ENCODE results near the gene UBE2J2.

UBE2J2 gene

GRCh38 chr1:1207571-1207892, 66.1 kb downstream of the UBE2J2 start:
- H3K9me3 ChIP-seq (ENCODE audit: control insufficient read depth, insufficient read depth, low read length) = no peaks in the 10 kb centered on the region
- H3K36me3 ChIP-seq (ENCODE audit: control insufficient read depth, insufficient read depth, low read length) = no peaks in the 10 kb centered on the region; the same call in 1 of the 2 replicates
- no peak for DNase-seq (ENCODE audit: low read depth, low spot score)
- peaks cover 7% of the 10 kb centered on the region for H3K4me1 ChIP-seq (ENCODE audit: control insufficient read depth, insufficient read depth, low read length)
- no peak overlapping the region for H3K4me3 ChIP-seq (ENCODE audit: low read length)
- WGBS (ENCODE audit: insufficient coverage, insufficient read length) = no CpG with 5 or more reads among the region's 11 CpGs
- no peaks in the 10 kb centered on the region; the same call in 1 of the 2 replicates for H3K27me3 ChIP-seq (ENCODE audit: control insufficient read depth, insufficient read depth, low read length)
- no peak overlapping the region for H3K27ac ChIP-seq (ENCODE audit: low read length)

- H3K27ac ChIP-seq (ENCODE audit: low read length) = no peak overlapping the region
- no peak overlapping the region for H3K4me3 ChIP-seq (ENCODE audit: low read length)
- no peaks in the 10 kb centered on the region; the same call in 1 of the 2 replicates for H3K36me3 ChIP-seq (ENCODE audit: control insufficient read depth, insufficient read depth, low read length)
- no peak for DNase-seq (ENCODE audit: low read depth, low spot score)
- no peaks in the 10 kb centered on the region for H3K9me3 ChIP-seq (ENCODE audit: control insufficient read depth, insufficient read depth, low read length)
- H3K4me1 ChIP-seq (ENCODE audit: control insufficient read depth, insufficient read depth, low read length) = peaks cover 7% of the 10 kb centered on the region
- no peaks in the 10 kb centered on the region; the same call in 1 of the 2 replicates for H3K27me3 ChIP-seq (ENCODE audit: control insufficient read depth, insufficient read depth, low read length)
- whole genome bisulfite sequencing (ENCODE audit: insufficient coverage, insufficient read length) = no CpG with 5 or more reads among the region's 19 CpGs
Measured at GRCh38 chr1:1206966-1207531, 66.6 kb downstream of the UBE2J2 start.

GRCh38 chr1:1206376-1206965, 67.2 kb downstream of the UBE2J2 start, which contains the start of gene TNFRSF18:
Gene TNFRSF18, minus strand, starts transcription at chr1:1206592. Its CDS starts 21 bp downstream, at chr1:1206571.
- H3K27me3 ChIP-seq (ENCODE audit: control insufficient read depth, insufficient read depth, low read length) = no peaks in the 10 kb centered on the region; the same call in 1 of the 2 replicates
- peaks cover 7% of the 10 kb centered on the region for H3K4me1 ChIP-seq (ENCODE audit: control insufficient read depth, insufficient read depth, low read length)
- no peaks in the 10 kb centered on the region; the same call in 1 of the 2 replicates for H3K36me3 ChIP-seq (ENCODE audit: control insufficient read depth, insufficient read depth, low read length)
- peak within 1 kb of the TSS; percentile 42 for H3K4me3 ChIP-seq (ENCODE audit: low read length)
- no peak within 1 kb of the TSS for H3K27ac ChIP-seq (ENCODE audit: low read length)
- no peak for DNase-seq (ENCODE audit: low read depth, low spot score)
- no CpG with 5 or more reads among the region's 49 CpGs for WGBS (ENCODE audit: insufficient coverage, insufficient read length)
- H3K9me3 ChIP-seq (ENCODE audit: control insufficient read depth, insufficient read depth, low read length) = no peaks in the 10 kb centered on the region

- Histone ChIP-seq H3K36me3 (ENCODE audit: control insufficient read depth, insufficient read depth, low read length) (no peaks in the 10 kb centered on the region; the same call in 1 of the 2 replicates), H3K9me3 (ENCODE audit: control insufficient read depth, insufficient read depth, low read length) (no peaks in the 10 kb centered on the region), H3K4me1 (ENCODE audit: control insufficient read depth, insufficient read depth, low read length) (peaks cover 7% of the 10 kb centered on the region), H3K4me3 (ENCODE audit: low read length) (peak overlapping the region; percentile 42; the same call in 1 of the 2 replicates), H3K27ac (ENCODE audit: low read length) (no peak overlapping the region), H3K27me3 (ENCODE audit: control insufficient read depth, insufficient read depth, low read length) (no peaks in the 10 kb centered on the region; the same call in 1 of the 2 replicates)
- WGBS (ENCODE audit: insufficient coverage, insufficient read length) = no CpG with 5 or more reads among the region's 31 CpGs
- no peak for DNase-seq (ENCODE audit: low read depth, low spot score)
Measured at GRCh38 chr1:1205769-1206375, 67.8 kb downstream of the UBE2J2 start.

- Histone ChIP-seq H3K9me3 (ENCODE audit: control insufficient read depth, insufficient read depth, low read length) (no peaks in the 10 kb centered on the region), H3K4me1 (ENCODE audit: control insufficient read depth, insufficient read depth, low read length) (peaks cover 10% of the 10 kb centered on the region), H3K4me3 (ENCODE audit: low read length) (no peak overlapping the region), H3K27me3 (ENCODE audit: control insufficient read depth, insufficient read depth, low read length) (no peaks in the 10 kb centered on the region; the same call in 1 of the 2 replicates), H3K27ac (ENCODE audit: low read length) (no peak overlapping the region), H3K36me3 (ENCODE audit: control insufficient read depth, insufficient read depth, low read length) (no peaks in the 10 kb centered on the region; the same call in 1 of the 2 replicates)
- WGBS (ENCODE audit: insufficient coverage, insufficient read length) = no CpG with 5 or more reads among the region's 19 CpGs
- DNase-seq (ENCODE audit: low read depth, low spot score) = no peak
Measured at GRCh38 chr1:1204998-1205768, 68.5 kb downstream of the UBE2J2 start.

GRCh38 chr1:1204425-1204920, 69.2 kb downstream of the UBE2J2 start:
- DNase-seq (ENCODE audit: low read depth, low spot score) = no peak
- Histone ChIP-seq H3K27me3 (ENCODE audit: control insufficient read depth, insufficient read depth, low read length) (no peaks in the 10 kb centered on the region; the same call in 1 of the 2 replicates), H3K9me3 (ENCODE audit: control insufficient read depth, insufficient read depth, low read length) (no peaks in the 10 kb centered on the region), H3K4me1 (ENCODE audit: control insufficient read depth, insufficient read depth, low read length) (peaks cover 10% of the 10 kb centered on the region), H3K36me3 (ENCODE audit: control insufficient read depth, insufficient read depth, low read length) (no peaks in the 10 kb centered on the region; the same call in 1 of the 2 replicates), H3K27ac (ENCODE audit: low read length) (no peak overlapping the region), H3K4me3 (ENCODE audit: low read length) (no peak overlapping the region)
- no CpG with 5 or more reads among the region's 8 CpGs for WGBS (ENCODE audit: insufficient coverage, insufficient read length)

Measured in iPS DF 6.9 (cell line).